Prostate gland (tissue), 2 donors: ENCODE measurements around the gene ERBB2. TPM values are rescaled to one million over a fixed set of nuclear protein-coding genes. Genes with fewer than 3 reads are reported as not detected.

Source experiments
- DNase-seq: peaks from one replicate; pipeline ENCODE4 v3.0.0-alpha.2; 2019; ENCODE audit warnings: low spot score
- H3K27ac ChIP-seq, 2 donors: fragments of 200-600 bp; sonication (generic); 2 replicates each; pipeline ENCODE4 v1.5.1; 2017 to 2019
- H3K27me3 ChIP-seq: fragments of 200-600 bp; sonication (generic); replicated peaks from 2 replicates; pipeline ENCODE4 v1.5.1; 2019; ENCODE audit not compliant: insufficient read depth
- H3K36me3 ChIP-seq, 2 donors: fragments of 200-600 bp; sonication (generic); 1 replicate in 1 of 2; 2 replicates in 1 of 2; pipeline versions ENCODE4 v1.5.1 to v1.8.1; 2017 to 2019
- H3K4me1 ChIP-seq: fragments of 200-600 bp; sonication (generic); replicated peaks from 2 replicates; pipeline ENCODE4 v1.5.1; 2019
- H3K4me3 ChIP-seq, 2 donors: fragments of 200-600 bp; sonication (generic); 2 replicates each; pipeline ENCODE4 v1.5.1; 2017 to 2019
- H3K9me3 ChIP-seq: fragments of 200-600 bp; sonication (generic); 2 replicates; pipeline ENCODE4 v1.5.1; 2017
- POLR2A ChIP-seq: fragments of 450-650 bp; IDR thresholded peaks from one replicate; pipeline ENCODE4 v1.6.1; 2016; ENCODE audit warnings: antibody characterized with exemption, mild to moderate bottlenecking
- POLR2AphosphoS5 ChIP-seq: sonication (generic); formaldehyde crosslinking; IDR thresholded peaks from one replicate; pipeline ENCODE4 v1.6.1; 2017; ENCODE audit warnings: antibody characterized with exemption
- WGBS: methylation state at CpG from one replicate; pipeline ENCODE4 v1.1.5; 2018; 5-methylcytosine and 5-hydroxymethylcytosine counted together
- intact Hi-C: fragments of 100-400 bp; cut with DNase I; formaldehyde crosslinking; loops from one replicate; pipeline ENCODE4 v1.14.2; 2022
- total RNA-seq, 2 donors: library from RNA; depleted of rRNA; stranded (reverse); fragments of >200 nt; gene quantifications; one replicate each; pipeline ENCODE4 v1.1.0, GENCODE V29; 2016
- TF ChIP-seq, protein P1 (sequence below), 4 experiments: fragments of 200-600 bp in 2 of 4; fragments of 450-650 bp in 2 of 4; sonication (generic) in 2 of 4; IDR thresholded peaks; 1 replicate in 3 of 4; 2 replicates in 1 of 4; pipeline ENCODE4 v1.5.1; 2016 to 2019; ENCODE audit warnings: antibody characterized with exemption in 4 of 4, mild to moderate bottlenecking in 2 of 4, moderate library complexity in 2 of 4

ERBB2 gene
- total RNA-seq, 2 donors from 2014 or later, result 112 to 172 TPM

DNA sequence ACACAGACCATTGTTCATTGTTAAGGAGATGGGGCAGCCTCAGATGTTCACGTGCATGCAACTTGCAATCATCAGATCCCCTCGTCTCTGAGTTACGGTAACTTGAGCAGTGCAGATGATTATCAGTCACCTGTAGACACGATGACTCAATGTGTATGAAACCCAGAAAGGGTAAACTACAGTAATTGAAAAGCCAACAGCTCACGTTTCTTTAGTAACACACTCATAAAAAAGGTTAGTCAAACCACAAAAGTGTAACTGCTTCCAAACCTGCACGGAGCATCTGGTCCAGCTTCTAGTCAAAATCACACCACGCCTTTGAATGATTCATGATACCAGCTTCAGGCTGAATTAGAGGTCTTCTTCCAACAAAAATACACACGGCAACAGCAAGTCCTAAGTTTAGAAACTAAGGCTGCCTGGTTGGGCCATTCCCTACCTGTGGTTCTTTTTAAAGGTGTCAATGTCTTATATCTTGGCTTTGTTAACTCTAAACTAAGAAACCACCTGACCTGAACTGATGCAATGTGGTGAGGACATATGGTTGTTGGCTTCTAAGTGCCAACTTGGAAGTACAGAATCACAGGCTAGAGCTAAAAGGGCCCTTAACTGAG is 70.2 kb downstream of the ERBB2 start:
- Histone ChIP-seq H3K9me3 (no peaks in the 10 kb centered on the region), H3K27ac (no peak overlapping the region), H3K27me3 (no peaks in the 10 kb centered on the region), H3K4me3 (no peak overlapping the region), H3K36me3 (no peaks in the 10 kb centered on the region), H3K4me1 (no peaks in the 10 kb centered on the region)
- TF ChIP-seq POLR2AphosphoS5 (peak; percentile 93), POLR2A (no peak)
- TF ChIP-seq, protein P1, sequence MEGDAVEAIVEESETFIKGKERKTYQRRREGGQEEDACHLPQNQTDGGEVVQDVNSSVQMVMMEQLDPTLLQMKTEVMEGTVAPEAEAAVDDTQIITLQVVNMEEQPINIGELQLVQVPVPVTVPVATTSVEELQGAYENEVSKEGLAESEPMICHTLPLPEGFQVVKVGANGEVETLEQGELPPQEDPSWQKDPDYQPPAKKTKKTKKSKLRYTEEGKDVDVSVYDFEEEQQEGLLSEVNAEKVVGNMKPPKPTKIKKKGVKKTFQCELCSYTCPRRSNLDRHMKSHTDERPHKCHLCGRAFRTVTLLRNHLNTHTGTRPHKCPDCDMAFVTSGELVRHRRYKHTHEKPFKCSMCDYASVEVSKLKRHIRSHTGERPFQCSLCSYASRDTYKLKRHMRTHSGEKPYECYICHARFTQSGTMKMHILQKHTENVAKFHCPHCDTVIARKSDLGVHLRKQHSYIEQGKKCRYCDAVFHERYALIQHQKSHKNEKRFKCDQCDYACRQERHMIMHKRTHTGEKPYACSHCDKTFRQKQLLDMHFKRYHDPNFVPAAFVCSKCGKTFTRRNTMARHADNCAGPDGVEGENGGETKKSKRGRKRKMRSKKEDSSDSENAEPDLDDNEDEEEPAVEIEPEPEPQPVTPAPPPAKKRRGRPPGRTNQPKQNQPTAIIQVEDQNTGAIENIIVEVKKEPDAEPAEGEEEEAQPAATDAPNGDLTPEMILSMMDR (IDR thresholded peaks at IDR 0.05), result no peak
- intact Hi-C loops, result no loop called here
- DNase-seq, result peak; percentile 62
- WGBS, result 24% methylated on average over 8 of the region's 8 CpGs

DNA sequence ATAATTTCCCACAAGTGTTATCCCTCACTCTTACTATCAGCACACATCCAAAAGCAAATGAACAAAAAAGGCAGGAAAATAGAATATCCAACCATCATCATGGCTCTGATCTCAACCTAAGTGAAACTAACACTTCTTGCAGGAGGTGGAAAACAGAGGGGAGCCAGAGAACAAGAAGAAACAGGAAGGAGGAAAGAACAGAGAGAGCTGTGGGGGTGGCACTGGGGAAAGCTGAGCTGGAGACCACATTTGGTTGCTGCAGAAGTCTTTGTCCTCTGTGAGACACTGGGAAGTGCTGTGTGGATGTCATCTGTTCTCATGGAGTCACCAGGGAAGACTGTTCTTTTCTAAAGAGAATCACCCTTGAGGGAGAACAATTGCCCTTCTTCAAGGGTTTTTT is 72.6 kb downstream of the ERBB2 start:
- Histone ChIP-seq H3K27me3 (no peaks in the 10 kb centered on the region), H3K27ac (no peak overlapping the region), H3K36me3 (no peaks in the 10 kb centered on the region), H3K4me3 (no peak overlapping the region), H3K9me3 (no peaks in the 10 kb centered on the region), H3K4me1 (no peaks in the 10 kb centered on the region)
- intact Hi-C loops, result no loop called here
- DNase-seq, result no peak
- TF ChIP-seq POLR2A (no peak), POLR2AphosphoS5 (no peak)
- TF ChIP-seq, protein P1 (IDR thresholded peaks at IDR 0.05), result no peak

DNA sequence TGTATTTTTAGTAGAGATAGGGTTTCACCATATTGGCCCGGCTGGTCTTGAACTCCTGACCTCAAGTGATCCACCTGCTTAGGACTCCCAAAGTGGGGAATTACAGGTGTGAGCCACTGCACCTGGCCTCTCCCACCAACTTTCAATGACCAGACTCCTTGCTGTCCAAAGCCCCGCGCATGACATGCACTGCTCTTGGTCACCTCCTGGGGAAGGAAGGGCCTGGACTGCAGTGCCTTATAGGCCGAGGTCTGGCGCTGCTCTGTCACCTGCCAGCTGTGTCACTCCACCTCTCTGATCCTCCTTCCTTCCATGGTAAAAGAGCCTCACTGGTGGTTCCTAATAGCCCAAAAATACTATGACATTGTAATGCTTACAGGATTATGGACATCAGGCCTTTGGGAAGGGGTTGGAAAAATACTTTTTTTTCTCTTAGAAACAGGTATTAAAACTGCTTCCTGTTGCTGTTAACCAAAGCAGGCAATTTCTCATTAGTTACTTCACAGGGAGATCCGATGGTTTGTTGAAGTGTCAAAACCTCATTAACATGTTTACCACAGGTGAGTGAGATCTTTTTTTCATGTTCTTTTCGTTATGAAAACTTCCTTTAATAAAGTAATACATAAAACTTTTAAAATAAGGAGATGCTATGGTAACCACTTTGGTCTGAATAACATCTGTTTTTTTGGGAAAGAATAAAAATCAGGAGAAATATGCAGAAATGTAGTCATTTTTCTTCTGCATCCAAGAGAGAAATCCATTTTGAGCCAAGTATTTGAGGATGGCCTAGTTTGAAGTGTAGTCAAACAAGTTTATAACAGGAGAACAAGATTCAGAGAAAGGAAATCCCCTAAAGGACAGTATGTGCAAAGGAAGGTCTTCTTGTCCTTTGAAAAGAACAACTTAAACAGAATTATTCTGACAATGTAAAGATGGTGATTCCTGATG is 73.4 kb downstream of the ERBB2 start:
- Histone ChIP-seq H3K4me1 (no peaks in the 10 kb centered on the region), H3K27me3 (no peaks in the 10 kb centered on the region), H3K9me3 (no peaks in the 10 kb centered on the region), H3K27ac (no peak overlapping the region), H3K36me3 (no peaks in the 10 kb centered on the region), H3K4me3 (no peak overlapping the region)
- TF ChIP-seq POLR2AphosphoS5 (no peak), POLR2A (no peak)
- TF ChIP-seq, protein P1 (IDR thresholded peaks at IDR 0.05), result no peak
- intact Hi-C loops, result no loop called here
- WGBS, result 77% methylated on average over 7 of the region's 7 CpGs
- DNase-seq, result no peak

DNA sequence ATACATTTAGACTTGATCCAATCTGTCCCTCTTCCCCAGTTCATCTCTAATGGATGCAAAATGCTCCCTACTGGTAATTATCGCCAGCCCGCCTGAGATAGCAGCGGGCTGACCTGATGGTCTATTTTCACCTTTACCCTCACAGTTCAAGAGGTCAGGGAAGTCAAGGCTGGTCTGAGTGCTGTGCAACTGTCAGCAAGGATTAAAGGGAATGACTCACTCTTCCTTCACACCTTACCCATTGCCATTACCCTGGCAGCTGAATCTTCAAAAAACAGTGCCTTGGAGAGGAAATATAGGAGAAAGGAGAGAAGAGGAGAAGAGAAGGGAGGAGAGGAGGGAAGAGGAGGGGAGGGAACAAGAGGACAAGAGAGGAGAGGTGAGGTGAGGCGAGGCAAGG is 74.2 kb downstream of the ERBB2 start:
- Histone ChIP-seq H3K27ac (no peak overlapping the region), H3K36me3 (no peaks in the 10 kb centered on the region), H3K27me3 (no peaks in the 10 kb centered on the region), H3K4me3 (no peak overlapping the region), H3K9me3 (no peaks in the 10 kb centered on the region), H3K4me1 (no peaks in the 10 kb centered on the region)
- WGBS, result 88% methylated on average over 4 of the region's 4 CpGs
- intact Hi-C loops, result no loop called here
- DNase-seq, result no peak
- TF ChIP-seq POLR2AphosphoS5 (no peak), POLR2A (no peak)
- TF ChIP-seq, protein P1 (IDR thresholded peaks at IDR 0.05), result no peak
